HG03342 (cell line): ENCODE measurements around the gene TEX2.

Source experiments
- ATAC-seq: cut with Tn5 transposase; IDR thresholded peaks from one replicate; pipeline ENCODE4 v1.9.1; 2021; ENCODE audit warnings: mild to moderate bottlenecking, moderate library complexity; ENCODE audit not compliant: unreplicated experiment

TEX2 gene

DNA sequence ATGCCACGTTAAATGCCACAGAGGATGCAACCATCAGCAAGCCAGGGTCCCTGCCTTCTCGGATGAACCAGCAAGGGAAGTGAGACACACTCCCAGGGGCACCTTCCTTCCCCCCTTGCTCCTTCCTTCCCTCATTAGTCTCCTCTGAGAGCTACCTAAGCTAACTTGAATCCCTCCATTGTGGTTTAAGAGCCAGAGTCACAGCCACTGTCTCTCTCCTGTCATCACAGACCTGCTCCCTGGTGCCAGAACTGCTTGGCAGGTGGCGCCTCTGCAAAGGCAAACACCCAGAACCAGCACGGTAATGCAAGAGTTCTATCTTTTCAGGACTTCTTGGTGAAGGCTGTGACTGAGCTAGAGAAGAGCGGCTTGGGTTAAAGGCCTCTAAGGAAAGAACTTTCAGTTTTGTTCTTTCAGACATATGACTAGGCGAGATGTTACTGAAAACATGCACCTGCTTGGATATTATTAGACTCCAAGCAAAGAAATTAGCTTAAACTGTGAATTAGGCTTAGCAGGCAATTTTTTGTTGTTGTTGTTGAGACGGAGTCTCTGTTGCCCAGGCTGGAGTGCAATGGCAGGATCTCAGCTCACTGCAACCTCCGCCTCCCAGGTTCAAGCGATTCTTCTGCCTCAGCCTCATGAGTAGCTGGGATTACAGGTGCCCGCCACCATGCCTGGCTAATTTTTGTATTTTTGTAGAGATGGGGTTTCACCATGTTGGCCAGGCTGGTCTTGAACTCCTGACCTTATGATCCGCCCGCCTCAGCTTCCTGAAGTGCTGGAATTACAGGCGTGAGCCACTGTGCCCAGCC lies 141.9 kb downstream of the TEX2 start:
- ATAC-seq: peak; percentile 89

DNA sequence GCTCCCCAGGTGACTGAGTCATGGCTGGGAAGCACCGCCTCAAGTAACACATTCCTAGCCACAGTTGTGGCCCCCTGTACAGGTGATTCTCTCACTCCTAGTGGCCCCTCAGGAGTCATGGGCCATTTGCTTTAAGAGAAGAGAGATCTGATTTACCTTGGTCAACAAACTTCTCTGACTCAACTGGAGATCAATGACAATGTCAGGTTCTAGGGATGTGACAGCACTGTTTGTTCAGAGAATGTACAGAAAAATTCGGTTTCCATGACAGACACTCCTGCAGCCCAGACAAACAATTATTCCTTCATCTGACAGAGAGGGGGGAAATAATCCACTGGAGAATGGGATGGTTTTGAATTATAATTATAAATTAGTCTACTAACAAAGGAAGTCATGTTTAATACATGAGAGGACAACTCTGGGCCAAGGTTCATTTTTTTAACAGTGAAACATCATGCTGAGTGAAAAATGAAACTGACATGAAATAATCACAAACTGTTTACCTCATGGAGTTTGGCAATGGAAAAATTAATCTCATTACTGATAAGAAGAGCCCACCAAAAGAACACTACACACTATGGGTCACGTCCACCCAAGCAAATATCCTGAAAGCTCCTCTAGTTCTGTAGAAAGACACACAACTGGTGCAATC lies 142.8 kb downstream of the TEX2 start:
- no peak for ATAC-seq

DNA sequence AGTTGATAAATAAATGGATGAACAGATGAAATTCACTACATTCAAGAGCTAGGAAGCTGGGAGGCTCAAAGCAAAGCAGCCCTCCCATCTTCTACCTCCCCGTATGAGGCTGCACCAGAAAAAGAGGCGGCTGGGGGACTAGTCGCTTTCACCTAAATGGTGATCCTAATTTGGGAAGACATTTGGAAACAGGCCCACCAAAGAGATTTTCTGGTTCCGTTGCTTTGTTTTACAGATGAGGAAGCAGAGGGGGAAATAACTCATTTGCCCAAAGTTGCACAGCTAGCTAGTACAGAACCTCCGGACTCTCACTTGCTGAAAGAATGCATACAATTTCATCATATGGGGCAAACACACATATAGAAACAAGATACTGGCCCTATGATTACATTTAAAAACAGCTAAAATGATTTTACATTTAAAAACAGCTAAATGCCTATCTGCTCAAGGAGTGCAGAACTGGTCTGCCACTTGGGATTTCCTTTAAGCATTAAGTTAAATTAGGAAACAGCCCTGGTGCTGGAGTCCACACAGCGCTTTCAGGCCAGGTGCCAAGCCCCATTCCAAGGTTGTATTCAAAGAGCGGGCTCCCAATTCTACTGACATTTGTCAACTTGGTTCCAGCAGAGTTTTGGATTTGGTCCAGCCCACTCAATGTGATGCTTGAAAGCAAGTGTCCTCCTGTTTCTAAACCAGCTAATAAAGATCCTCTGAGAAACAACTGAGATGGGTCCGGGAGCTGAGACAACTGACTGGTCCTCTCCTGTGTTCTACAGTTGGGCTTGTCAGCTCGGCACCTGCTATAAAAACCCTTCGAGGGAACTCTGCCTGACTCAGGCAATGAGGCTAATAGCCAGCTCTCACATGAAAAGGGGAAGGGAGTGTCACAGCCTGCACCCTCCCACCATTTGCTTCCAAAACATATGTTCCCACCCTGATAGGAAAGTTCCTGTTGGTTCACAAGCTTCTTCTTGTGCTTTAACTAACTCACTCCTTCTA lies 144.8 kb downstream of the TEX2 start:
- ATAC-seq: no peak

DNA sequence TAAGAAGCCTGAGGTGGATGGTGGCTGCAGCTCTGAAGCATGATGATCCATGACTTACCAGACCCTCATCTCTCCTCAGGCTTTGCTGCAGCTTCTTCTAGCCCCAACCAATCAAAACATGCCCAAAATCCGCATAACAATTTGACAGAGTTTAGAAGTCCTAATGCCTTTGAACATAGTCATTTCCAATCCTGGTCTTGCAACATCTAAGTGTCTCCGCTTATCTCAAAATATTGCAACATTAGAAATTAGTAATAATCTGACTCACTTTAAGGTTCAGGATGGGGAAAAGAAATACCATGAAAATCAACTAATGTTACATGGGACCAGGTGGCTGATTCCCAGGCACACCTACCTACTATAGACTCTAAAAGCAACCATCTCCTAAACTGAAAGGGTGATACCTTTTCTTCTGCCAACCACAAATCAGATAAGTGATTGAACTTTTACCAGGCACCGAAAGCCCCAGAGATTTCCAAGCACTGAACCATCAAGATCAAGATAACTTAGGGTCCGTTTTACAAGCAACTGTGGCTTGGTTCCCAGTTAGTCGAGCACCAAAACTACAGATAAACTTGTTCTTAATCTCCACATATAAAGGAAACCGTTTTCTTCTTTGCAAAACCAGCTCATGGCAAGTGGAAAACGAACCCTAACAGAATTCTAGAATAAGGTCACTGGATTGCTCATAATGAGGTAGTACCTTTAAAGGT lies 147.1 kb downstream of the TEX2 start:
- ATAC-seq: no peak

DNA sequence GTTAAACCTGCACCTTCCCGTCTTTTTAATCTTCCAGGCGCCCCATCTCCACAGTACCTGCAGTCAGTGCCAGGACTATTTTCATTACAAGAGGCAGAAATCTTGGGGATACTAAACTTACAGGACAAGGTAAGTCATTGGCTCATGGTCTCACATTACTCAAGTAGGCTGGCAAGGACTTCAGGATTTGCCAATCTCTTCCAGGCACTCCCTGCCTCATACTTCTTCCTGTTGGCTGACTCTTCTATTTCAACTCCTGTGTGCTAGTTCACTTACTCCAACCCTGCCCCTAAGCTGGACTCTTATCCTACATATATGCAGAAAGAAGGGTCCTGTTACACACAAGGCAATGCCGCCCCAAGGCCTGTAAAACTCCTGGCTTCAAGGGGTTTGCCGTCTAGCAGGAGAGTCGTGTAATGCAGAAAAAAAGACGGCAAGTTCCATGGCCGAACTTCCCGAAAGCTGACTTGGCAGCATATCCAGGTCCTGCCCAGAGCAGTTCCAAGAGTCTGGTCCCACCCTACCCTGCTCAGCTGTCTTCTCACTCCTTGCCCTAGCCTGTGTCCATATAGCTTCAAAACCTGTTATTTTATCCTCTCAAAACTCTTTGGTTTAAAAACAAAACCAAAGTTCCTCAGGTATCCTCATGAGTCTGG lies 147.9 kb downstream of the TEX2 start:
- ATAC-seq: no peak

DNA sequence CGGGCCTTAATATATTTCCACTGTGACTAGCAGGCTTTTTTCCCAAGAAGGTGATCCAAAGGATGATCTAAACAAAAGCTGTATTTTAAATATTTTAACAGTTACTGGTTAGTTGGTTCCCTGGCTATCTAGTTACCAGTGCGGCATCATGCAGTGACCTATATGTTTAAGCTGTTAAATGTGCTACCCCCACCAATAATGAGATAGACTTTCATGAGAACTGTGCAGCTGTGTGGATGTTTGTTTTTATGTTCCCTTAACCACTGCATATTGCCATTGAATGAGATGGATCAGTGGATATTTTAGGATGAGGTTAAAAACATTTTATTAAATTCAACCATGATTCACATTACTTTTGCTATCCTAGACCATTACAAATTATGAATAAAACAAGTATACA lies 150.1 kb downstream of the TEX2 start:
- ATAC-seq: no peak

DNA sequence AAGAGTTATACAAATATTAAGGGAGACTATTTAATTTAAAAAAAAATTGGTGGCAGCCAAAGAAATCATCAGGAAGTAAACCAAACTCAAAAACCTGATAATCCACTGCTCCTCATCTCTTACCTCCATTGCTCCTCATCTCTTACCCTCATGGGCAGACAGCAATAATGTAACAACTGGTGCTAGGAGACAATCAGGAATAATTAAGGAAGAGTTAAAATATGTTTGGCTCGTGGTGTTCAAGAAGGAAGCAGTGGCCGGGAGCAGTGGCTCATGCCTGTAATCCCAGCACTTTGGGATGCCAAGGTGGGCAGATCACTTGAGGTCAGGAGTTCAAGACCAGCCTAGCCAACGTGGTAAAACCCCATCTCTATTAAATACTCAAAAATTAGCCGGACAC lies 151.2 kb downstream of the TEX2 start:
- no peak for ATAC-seq

DNA sequence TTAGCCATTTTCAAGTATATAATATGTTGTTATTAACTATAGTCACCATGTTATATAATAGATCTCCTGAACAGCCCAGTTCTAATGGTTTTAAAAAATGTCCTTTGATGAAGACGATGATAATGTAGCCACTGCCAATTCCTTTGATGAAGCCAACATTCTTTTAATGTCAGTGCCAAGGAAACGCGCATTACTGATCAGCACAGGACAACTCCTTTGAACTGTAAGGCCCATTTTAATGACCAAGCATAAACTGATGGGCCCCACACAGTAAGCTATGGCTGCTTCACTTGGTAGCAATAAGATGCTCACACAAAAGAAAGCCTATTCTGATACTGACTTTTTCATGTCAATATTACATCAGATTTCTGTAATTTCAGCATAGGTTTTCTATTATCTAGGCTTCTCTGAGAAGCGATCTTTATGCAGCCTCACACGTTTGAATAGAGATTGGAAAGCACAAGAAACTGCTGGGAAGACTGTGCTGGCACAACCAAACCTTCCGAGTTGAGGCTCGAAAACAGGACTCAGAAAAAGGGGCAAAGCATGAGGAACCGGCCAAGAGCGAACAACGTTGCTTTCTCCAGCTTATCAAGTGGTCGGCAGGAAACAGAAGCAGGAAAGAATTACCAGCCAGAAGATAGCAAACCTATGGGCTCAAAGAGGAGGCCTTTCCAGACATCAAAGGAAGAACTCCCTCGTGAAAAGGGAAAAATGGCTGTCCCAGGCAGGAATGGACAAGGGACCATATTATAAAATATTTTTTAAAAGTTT lies 152.5 kb downstream of the TEX2 start:
- ATAC-seq: no peak

DNA sequence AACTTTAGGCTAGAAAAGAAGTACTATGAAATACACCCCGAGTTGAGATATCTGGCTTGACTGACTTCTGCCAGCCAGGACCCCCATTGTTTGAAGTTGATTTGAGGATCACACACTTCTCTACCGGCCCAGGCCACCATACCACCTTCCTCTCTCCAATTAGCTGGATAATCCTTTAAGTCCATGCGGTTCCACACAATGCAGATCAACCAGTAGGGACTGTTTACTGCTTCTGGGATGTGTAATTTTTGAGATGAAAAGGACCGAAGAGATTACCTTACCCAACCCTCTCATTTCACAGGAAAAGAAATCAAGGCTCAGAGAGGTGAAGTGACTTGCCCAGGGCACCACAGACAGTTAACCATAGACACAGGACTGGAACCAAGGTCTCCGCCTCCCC lies 153.7 kb downstream of the TEX2 start:
- no peak for ATAC-seq

DNA sequence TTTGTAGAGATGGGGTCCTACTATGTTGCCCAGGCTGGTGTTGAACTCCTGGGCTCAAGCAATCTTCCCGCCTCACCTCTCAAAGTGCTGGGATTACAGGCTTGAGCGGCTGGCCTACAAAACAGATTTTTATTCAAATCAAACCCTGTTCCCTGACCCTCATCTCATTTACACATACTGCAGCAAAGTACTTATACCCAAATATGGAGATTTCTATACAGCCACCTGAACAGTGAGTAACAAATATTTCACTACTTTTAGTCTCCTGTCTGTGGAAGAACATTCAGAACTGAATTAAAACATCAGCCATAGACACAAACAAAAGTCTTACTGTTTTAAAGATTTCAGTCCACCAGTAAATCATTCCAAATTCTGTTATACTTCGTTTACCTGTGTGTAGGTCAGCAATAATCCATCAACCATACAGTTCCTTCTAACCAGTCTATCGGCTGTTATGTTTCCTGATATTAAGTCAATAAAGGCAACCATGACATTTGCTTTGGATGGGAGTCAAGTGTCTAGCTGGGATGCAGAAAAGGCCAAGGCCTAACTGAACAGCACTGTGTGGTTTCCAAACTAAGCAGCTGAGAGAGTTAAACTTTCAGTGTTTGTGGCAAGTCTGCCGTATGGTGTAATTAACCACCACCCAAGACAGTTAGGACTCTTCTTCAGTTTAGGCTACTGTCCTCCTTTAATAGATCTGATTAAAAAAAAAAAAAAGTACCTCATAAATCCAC lies 155.4 kb downstream of the TEX2 start:
- ATAC-seq: no peak

DNA sequence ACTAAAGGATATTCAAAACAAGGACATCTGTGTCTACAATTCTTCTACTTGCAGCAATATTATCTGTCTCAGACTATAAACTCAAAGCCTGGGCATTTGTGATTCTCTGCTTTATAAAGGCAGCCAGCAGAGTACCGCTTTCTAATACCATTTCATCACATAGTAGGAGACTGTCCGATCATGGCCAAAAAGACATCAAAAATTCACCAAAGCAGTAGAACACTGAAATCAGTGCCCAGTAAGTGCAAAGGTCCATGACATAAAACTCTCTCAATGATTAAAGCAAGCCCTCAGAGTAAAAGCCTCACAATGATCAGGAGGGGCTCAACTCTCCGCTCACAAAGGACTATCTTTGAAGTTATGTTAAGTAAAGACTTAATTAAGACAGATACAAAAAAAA lies 156.1 kb downstream of the TEX2 start:
- ATAC-seq: no peak

DNA sequence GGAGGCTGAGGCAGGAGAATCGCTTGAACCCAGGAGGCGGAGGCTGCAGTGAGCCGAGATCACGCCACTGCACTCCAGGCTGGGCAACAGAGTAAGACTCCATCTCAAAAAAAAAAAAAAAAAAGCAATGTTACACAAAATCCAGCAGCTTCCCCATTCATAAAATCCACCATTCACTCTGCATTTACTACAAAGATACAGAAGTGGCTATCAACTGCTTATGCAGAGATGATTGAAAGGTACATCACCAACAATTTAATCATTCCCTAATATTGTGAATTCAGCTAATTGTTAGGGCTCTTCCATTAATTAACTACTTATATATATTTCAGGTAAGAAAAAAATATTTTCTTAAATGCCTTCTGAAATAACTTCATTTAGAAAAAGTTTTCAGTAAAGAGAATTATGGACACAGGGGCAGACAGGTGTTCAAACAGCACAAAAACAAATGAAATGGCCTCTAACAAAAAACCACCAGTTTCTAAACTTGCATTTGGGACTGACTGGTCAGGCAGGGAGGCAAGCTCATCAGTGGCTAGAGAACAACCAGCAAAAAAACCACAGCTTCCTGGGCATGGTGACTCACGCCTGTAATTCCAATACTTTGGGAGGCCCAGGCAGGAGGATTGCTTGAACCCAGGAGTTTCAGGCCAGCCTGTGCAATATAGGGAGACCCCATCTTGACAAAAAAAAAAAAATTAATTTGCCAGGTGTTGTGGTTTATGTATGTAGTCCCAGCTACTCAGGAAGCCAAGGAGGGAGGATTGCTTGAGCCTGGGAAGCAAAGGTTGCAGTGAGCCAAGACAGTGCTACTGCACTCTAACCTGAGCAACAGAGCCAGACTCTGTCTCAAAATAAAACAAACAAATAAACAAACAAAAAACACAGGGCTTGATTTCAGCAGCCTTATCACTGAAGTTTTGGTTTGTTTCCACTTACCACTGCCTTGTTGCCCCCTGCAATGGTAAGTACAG lies 159.4 kb downstream of the TEX2 start:
- no peak for ATAC-seq

DNA sequence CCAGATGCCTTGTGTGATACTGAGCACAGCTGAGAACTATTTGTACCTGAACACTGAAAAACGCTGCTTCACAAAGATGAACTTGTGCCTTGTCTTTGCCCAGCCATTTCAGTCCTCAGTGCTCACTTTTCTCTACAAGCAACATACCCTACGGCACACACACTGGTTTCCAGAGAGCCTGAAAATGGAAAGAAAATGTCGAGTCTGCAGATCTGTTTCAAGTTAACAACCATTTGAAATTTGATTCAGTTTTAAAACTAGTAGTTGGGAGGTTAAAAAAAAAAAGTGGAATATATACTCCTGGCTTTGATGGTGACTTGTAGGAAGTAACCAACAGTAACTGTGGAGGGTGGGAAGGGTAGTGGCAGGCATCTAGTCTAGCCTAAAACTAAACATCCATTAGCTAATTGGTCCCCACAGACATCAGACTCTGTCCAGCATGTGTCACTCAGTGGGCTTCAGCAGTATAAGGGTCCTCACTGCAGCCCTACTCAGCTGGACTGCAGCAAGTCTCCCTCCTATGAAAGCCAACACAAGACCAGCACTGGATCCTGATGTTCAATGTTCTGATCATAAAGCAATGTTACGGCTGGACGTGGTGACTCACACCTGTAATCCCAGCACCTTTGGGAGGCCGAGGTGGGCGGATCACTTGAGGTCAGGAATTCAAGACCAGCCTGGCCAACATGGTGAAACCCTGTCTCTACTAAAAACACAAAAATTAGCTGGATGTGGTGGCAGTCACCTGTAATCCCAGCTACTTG lies 160.3 kb downstream of the TEX2 start:
- ATAC-seq: no peak

DNA sequence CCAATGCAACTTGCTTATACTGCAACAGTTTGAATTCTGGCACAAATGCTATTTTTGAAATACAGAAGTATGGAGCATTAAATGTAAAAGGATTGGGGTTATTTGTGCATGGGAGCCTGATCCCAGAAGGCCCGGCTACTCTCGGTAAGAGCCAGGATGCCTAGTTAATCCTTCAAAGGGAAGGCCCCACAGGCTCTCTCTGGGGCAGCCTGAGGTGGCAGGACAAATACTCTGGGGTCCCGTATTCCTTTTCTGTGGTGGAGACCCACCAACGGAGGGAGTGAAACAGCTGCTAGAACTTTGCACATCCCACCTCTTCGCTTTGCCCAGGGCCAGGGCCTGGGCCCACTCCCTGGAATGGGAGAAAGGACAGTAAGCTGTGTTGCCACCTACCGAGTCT lies 163.5 kb downstream of the TEX2 start:
- ATAC-seq: no peak
